ENCODE data around the gene IGF1R.

The IGF1R gene

GRCh38 chr15:98730860-98731711 is 82.7 kb downstream of the IGF1R start:
- Mint-ChIP-seq H3K27ac (ENCODE audit: low read depth) (no peak overlapping the region), H3K9me3 (no peaks in the 10 kb centered on the region), H3K4me3 (no peak overlapping the region), H3K36me3 (ENCODE audit: insufficient read depth) (no peaks in the 10 kb centered on the region), H3K4me1 (no peaks in the 10 kb centered on the region), H3K27me3 (peaks cover 8% of the 10 kb centered on the region)
- ATAC-seq (replicated peaks; ENCODE audit: extremely low read depth, poor library complexity, severe bottlenecking) (no peak), DNase-seq (ENCODE audit: low spot score in 2 of 2) (no peak)

- DNase-seq (ENCODE audit: low spot score in 2 of 2) = no peak
- Mint-ChIP-seq H3K4me3 (no peak overlapping the region), H3K4me1 (no peaks in the 10 kb centered on the region), H3K27me3 (peaks cover 7% of the 10 kb centered on the region), H3K36me3 (ENCODE audit: insufficient read depth) (no peaks in the 10 kb centered on the region), H3K9me3 (no peaks in the 10 kb centered on the region), H3K27ac (ENCODE audit: low read depth) (no peak overlapping the region)
- no peak for ATAC-seq (replicated peaks; ENCODE audit: extremely low read depth, poor library complexity, severe bottlenecking)
Observed at GRCh38 chr15:98731712-98732450, 83.5 kb downstream of the IGF1R start.

DNA sequence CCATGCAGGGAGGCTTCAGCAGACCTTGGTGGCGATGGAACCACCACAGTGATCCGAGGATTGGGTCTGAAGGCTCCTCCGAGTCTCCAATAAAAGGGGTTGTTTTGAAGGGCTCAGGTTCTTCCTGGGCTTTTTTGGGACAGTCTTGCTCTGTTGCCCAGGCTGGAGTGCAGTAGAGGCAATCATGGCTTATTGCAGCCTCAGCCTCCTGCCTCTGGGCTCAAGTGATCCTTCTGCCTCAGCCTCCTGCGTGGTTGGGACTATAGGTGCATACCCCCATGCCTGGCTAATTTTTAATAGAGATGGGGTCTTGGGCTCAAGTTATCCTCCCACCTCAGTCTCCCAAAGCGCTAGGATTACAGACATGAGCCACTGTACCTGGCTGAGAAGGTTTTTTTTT is 84.8 kb downstream of the IGF1R start:
- Mint-ChIP-seq H3K9me3 (no peaks in the 10 kb centered on the region), H3K4me1 (no peaks in the 10 kb centered on the region), H3K4me3 (no peak overlapping the region), H3K27ac (ENCODE audit: low read depth) (no peak overlapping the region), H3K36me3 (ENCODE audit: insufficient read depth) (no peaks in the 10 kb centered on the region), H3K27me3 (peaks cover 7% of the 10 kb centered on the region)
- DNase-seq (ENCODE audit: low spot score in 2 of 2) (no peak), ATAC-seq (replicated peaks; ENCODE audit: extremely low read depth, poor library complexity, severe bottlenecking) (no peak)

DNA sequence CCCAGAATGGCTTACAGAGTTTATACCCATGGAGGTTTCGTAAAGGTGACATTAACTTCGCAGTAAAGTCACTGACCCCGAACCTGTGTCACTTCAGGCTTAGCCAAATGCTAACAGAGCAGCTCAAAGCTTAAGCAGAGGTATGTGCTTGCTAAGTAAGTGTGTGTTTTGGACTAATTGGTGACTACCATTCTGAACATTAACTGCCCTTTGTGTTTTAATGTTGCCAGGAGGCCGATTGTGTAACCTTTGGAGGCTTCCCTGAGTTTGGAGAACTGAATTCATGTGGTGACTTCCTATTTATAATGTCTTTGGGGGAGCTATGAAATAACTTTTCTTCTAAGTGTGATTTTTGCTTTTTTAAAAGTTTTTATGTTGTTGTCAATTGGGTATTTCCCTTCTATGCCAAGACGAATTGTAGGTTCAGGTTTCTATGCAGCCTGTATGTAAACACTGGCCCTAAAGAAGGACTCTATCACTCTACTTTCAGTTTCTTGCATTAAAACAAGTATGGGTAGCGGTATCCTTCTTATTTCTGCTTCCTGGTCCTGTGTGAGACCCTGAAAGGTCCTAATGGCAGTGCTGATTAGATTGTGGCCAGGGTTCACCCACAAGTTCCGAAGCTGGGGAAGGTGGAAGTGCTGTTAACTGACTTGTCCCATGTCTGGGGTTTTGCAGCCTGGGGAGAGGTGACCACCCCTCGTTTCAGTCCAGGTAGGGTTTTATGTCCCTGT is 86.3 kb downstream of the IGF1R start:
- ATAC-seq (replicated peaks; ENCODE audit: extremely low read depth, poor library complexity, severe bottlenecking) (no peak), DNase-seq (ENCODE audit: low spot score in 2 of 2) (no peak)
- Mint-ChIP-seq H3K9me3 (no peaks in the 10 kb centered on the region), H3K27me3 (peaks cover 7% of the 10 kb centered on the region), H3K36me3 (ENCODE audit: insufficient read depth) (no peaks in the 10 kb centered on the region), H3K4me3 (no peak overlapping the region), H3K27ac (ENCODE audit: low read depth) (no peak overlapping the region), H3K4me1 (no peaks in the 10 kb centered on the region)

DNA sequence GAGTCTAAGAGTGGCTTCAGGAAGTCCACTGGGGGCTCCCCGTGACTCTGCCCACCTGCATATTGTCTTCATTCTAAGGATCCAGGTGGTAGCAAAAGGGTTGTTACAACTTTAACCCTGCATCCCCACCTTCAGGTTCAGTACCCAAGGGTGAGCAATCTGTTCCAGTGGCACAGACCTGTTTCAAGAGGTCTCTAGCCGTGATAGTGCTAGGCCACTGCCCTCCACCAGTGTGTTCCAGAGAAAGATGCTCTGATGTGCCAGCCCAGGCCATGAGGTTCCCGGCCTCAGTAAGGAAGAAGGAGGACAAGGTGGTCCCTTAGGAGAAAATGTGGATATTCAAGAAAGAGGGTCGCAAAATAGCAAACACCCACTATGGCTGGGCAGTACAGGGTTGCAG is 87.0 kb downstream of the IGF1R start:
- no peaks in the 10 kb centered on the region for H3K4me1 Mint-ChIP-seq
- H3K27me3 Mint-ChIP-seq = peaks cover 7% of the 10 kb centered on the region
- DNase-seq (ENCODE audit: low spot score in 2 of 2) (no peak), ATAC-seq (replicated peaks; ENCODE audit: extremely low read depth, poor library complexity, severe bottlenecking) (no peak)
- H3K9me3 Mint-ChIP-seq = no peaks in the 10 kb centered on the region
- no peak overlapping the region for H3K27ac Mint-ChIP-seq (ENCODE audit: low read depth)
- no peak overlapping the region for H3K4me3 Mint-ChIP-seq
- no peaks in the 10 kb centered on the region for H3K36me3 Mint-ChIP-seq (ENCODE audit: insufficient read depth)

DNA sequence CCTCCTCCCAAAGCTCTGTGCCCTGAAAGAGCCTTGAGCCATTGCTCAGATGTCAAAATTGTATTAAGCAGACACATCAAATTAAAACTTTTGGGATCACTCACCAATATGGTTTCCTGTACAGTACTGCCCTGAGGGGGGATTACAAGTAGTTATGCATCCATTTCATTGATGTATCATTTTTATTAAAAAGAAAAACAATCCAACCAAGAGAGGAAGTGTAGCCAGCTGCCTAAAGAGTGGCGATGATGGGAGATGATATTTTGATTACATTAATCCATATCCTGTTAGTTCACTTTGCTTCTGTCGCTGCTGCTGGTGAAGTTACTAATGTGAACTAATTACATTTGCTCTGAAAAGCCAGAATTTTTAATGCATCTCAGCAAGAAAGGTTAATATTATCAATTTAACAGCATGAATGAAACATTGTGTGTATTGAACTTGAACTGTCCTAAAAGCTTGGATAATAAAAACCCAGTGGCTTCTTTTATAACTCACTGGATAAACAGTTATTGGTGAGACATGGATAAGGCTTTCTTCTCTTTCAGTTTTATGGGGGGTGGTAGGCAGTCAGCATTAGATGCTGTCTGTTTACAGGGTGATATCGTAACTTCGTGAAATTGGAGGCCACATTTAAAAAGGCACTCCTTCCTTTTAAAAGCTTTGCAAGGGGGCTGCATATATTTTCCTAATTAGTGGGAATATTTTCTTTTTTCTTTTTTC is 87.7 kb downstream of the IGF1R start:
- Mint-ChIP-seq H3K27me3 (peaks cover 7% of the 10 kb centered on the region), H3K36me3 (ENCODE audit: insufficient read depth) (no peaks in the 10 kb centered on the region), H3K27ac (ENCODE audit: low read depth) (no peak overlapping the region), H3K4me1 (no peaks in the 10 kb centered on the region), H3K9me3 (no peaks in the 10 kb centered on the region), H3K4me3 (no peak overlapping the region)
- no peak for DNase-seq (ENCODE audit: low spot score in 2 of 2)
- ATAC-seq (replicated peaks; ENCODE audit: extremely low read depth, poor library complexity, severe bottlenecking) = no peak

DNA sequence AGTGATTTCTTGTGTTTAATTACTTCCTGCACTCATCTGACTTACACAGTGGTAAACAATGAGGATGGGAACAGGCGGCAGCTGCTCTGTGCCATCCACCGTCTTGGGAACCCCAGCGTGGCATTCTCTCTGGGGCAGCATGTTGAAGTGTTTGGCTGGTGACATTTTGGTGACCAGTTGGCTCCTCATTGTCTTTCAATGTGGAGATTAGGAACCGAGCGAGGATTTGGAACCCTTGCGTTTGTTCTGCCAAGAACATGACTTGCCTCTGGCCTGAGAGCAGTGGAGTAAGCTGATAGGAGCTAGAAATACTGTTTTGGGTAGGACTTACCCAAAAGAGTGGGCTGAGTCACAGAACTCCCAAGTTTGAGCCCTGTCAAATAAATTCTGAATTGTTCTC is 88.8 kb downstream of the IGF1R start:
- H3K4me3 Mint-ChIP-seq = no peak overlapping the region
- H3K27me3 Mint-ChIP-seq = peaks cover 7% of the 10 kb centered on the region
- ATAC-seq (replicated peaks; ENCODE audit: extremely low read depth, poor library complexity, severe bottlenecking) (no peak), DNase-seq (ENCODE audit: low spot score in 2 of 2) (no peak)
- H3K27ac Mint-ChIP-seq (ENCODE audit: low read depth) = no peak overlapping the region
- no peaks in the 10 kb centered on the region for H3K9me3 Mint-ChIP-seq
- no peaks in the 10 kb centered on the region for H3K36me3 Mint-ChIP-seq (ENCODE audit: insufficient read depth)
- no peaks in the 10 kb centered on the region for H3K4me1 Mint-ChIP-seq

GRCh38 chr15:98737721-98738120 is 89.4 kb downstream of the IGF1R start:
- ATAC-seq (replicated peaks; ENCODE audit: extremely low read depth, poor library complexity, severe bottlenecking) = no peak
- H3K27ac Mint-ChIP-seq (ENCODE audit: low read depth) = no peak overlapping the region
- H3K36me3 Mint-ChIP-seq (ENCODE audit: insufficient read depth) = no peaks in the 10 kb centered on the region
- no peak for DNase-seq (ENCODE audit: low spot score in 2 of 2)
- H3K27me3 Mint-ChIP-seq = peaks cover 7% of the 10 kb centered on the region
- H3K4me3 Mint-ChIP-seq = no peak overlapping the region
- H3K4me1 Mint-ChIP-seq = no peaks in the 10 kb centered on the region
- no peaks in the 10 kb centered on the region for H3K9me3 Mint-ChIP-seq

DNA sequence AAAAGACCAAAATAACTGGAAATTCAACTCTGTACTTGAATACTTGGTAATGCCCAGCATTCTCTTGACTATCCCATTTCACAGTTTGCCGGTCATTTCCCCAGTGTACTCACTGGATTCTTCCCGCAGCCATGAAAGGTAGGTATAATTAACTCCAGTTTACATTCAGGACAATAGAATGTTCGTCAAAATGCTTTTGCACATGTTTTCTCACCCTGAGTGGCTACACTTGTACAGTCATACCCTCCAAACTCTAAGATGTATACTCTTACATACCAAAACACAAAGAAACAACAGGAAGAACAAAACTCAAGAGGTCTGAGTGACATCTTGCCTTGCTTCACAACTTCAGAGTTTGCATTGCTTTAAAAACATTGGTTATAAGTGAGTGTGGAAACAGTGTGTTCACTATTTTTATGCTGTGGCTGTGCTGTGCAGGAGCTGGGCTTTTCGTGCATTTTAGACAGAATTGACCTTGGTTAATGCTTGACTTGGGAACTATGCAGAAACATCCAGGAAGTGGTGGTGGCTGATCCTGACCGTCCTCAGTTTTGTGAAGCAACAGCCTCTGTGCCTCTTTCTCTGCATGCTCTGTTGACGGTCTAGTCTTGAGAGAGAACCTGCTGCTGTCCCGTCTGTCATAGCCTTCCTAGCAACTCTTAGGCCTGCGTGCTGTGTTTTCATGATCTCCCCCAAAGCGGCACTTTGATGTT is 90.5 kb downstream of the IGF1R start:
- Mint-ChIP-seq H3K27me3 (peaks cover 16% of the 10 kb centered on the region), H3K4me1 (no peaks in the 10 kb centered on the region), H3K36me3 (ENCODE audit: insufficient read depth) (no peaks in the 10 kb centered on the region), H3K4me3 (no peak overlapping the region), H3K9me3 (no peaks in the 10 kb centered on the region), H3K27ac (ENCODE audit: low read depth) (no peak overlapping the region)
- ATAC-seq (replicated peaks; ENCODE audit: extremely low read depth, poor library complexity, severe bottlenecking) (no peak), DNase-seq (ENCODE audit: low spot score in 2 of 2) (no peak)

DNA sequence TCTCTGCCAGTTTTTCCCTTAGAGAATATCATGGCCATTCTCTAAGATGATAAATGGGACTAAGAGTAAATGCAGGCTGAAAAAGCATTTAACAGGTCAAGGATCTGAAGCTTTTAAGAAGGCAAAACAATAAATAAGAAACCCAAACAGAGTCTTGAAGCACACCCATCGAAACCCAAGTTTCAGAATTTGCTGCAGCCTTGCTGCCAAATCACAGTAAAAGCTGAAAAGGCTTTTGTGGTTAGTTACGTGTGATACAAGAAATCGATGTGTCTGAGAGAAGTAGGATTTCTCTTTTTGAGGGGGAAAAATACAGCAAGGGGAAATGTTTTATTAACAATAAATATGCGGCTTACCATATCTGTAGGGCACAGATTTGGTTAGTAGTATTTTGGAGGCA is 92.0 kb downstream of the IGF1R start:
- Mint-ChIP-seq H3K4me3 (no peak overlapping the region), H3K9me3 (no peaks in the 10 kb centered on the region), H3K4me1 (no peaks in the 10 kb centered on the region), H3K27me3 (peaks cover 26% of the 10 kb centered on the region), H3K27ac (ENCODE audit: low read depth) (no peak overlapping the region), H3K36me3 (ENCODE audit: insufficient read depth) (no peaks in the 10 kb centered on the region)
- DNase-seq (ENCODE audit: low spot score in 2 of 2) (no peak), ATAC-seq (replicated peaks; ENCODE audit: extremely low read depth, poor library complexity, severe bottlenecking) (no peak)

DNA sequence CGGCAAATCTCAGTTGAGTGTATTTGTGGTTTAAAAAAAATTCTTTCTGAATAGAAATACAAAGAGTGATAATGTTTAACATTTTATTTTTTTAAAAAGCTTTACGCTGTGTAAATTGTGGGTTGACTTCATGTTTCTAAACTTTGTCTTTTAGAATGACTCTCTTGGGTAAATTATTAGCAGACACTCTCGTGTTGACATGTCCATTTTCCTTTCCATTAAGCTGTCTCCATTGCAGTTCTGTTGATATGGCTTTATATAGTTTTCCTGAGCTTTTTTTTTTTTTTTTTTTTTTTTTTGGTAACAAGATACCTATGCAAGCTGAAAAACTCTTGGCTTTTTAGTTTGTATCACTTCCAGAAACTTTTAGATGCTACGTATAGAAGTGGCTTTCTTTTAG is 92.6 kb downstream of the IGF1R start:
- no peaks in the 10 kb centered on the region for H3K9me3 Mint-ChIP-seq
- peaks cover 23% of the 10 kb centered on the region for H3K27me3 Mint-ChIP-seq
- no peaks in the 10 kb centered on the region for H3K4me1 Mint-ChIP-seq
- H3K36me3 Mint-ChIP-seq (ENCODE audit: insufficient read depth) = no peaks in the 10 kb centered on the region
- DNase-seq (ENCODE audit: low spot score in 2 of 2) (no peak), ATAC-seq (replicated peaks; ENCODE audit: extremely low read depth, poor library complexity, severe bottlenecking) (no peak)
- no peak overlapping the region for H3K27ac Mint-ChIP-seq (ENCODE audit: low read depth)
- H3K4me3 Mint-ChIP-seq = no peak overlapping the region

DNA sequence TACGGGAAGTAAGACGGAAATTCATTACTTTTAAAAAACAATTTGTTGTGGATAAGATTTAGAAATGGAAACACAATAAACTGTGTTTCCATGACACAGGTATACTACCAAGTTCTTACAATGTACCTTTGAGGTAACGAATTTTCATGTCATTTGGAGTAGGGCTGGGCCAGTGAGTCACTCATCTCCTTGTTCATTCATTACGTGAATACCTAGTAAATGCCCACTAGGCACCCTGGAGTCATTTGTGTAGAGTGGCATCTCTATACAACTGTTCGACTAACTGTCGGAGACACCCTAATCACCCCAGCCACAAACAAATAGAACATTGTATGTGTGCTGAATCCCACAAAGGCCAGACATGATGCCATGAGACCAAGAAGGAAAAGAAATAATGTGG is 94.8 kb downstream of the IGF1R start:
- Mint-ChIP-seq H3K27ac (ENCODE audit: low read depth) (no peak overlapping the region), H3K36me3 (ENCODE audit: insufficient read depth) (no peaks in the 10 kb centered on the region), H3K9me3 (no peaks in the 10 kb centered on the region), H3K4me3 (no peak overlapping the region), H3K27me3 (peaks cover 19% of the 10 kb centered on the region), H3K4me1 (no peaks in the 10 kb centered on the region)
- DNase-seq (ENCODE audit: low spot score in 2 of 2) (no peak), ATAC-seq (replicated peaks; ENCODE audit: extremely low read depth, poor library complexity, severe bottlenecking) (no peak)
